Kidney (tissue), 14 donors: ENCODE measurements around the gene MN1. TPM values are rescaled to one million over a fixed set of nuclear protein-coding genes. Genes with fewer than 3 reads are reported as not detected.

Source experiments
- DNase-seq, 5 donors: peaks; one replicate each; pipeline ENCODE4 v3.0.0-alpha.2; 2013 to 2020
- FAIRE-seq: peaks from 2 replicates; lab custom pipeline; 2012; peaks lifted over from hg19 to GRCh38; lab: Jason Lieb, UNC
- H3K27ac ChIP-seq, 2 donors: one replicate each; pipeline ENCODE4 v1.7.0; 2013; ENCODE audit warnings: low read depth in 2 of 2, low read length in 2 of 2, inconsistent platforms in 1 of 2
- H3K27me3 ChIP-seq: one replicate; pipeline ENCODE4 v1.7.1; 2013; ENCODE audit warnings: low read length, inconsistent platforms; ENCODE audit not compliant: control insufficient read depth, insufficient read depth
- H3K36me3 ChIP-seq, 3 donors: one replicate each; pipeline versions ENCODE4 v1.7.0 to v1.7.1; 2013; ENCODE audit warnings: low read length in 3 of 3, control low read depth in 1 of 3, inconsistent platforms in 1 of 3; ENCODE audit not compliant: insufficient read depth in 3 of 3, control insufficient read depth in 2 of 3
- H3K4me1 ChIP-seq, 3 donors: one replicate each; pipeline versions ENCODE4 v1.7.0 to v1.7.1; 2013; ENCODE audit warnings: low read length in 3 of 3, inconsistent platforms in 1 of 3, low read depth in 1 of 3; ENCODE audit not compliant: control insufficient read depth in 2 of 3, insufficient read depth in 2 of 3
- H3K4me3 ChIP-seq, 3 donors: one replicate each; pipeline versions ENCODE4 v1.7.0 to v1.8.1; 2013; ENCODE audit warnings: low read length in 3 of 3, control low read depth in 1 of 3, inconsistent platforms in 1 of 3
- H3K9ac ChIP-seq, 3 donors: one replicate each; pipeline versions ENCODE4 v1.7.0 to v1.7.1; 2013; ENCODE audit warnings: low read length in 3 of 3, control low read depth in 1 of 3, inconsistent platforms in 1 of 3
- H3K9me3 ChIP-seq, 3 donors: one replicate each; pipeline versions ENCODE4 v1.7.0 to v1.7.1; 2013; ENCODE audit warnings: low read length in 3 of 3, control low read depth in 1 of 3, inconsistent platforms in 1 of 3; ENCODE audit not compliant: control insufficient read depth in 2 of 3, insufficient read depth in 1 of 3
- intact Hi-C: fragments of 100-400 bp; cut with DNase I; formaldehyde crosslinking; loops from one replicate; pipeline ENCODE4 v1.11.1; 2022
- polyA plus RNA-seq: library from polyadenylated mRNA; stranded (reverse); fragments of 350-450 nt; fragmentation: Illumina TruSeq; extraction: RNeasy Lipid Tissue Mini Kit (QIAGEN cat#74804); gene quantifications from one replicate; pipeline ENCODE4 v1.2.3, GENCODE V29; 2014; ENCODE audit warnings: low read depth, low replicate concordance; ENCODE audit not compliant: insufficient read depth
- total RNA-seq: library from RNA; stranded (reverse); fragmentation: NEBNext Ultra II Directional; extraction: Animal tissue kit (Norgen Biotek cat#: 25700); gene quantifications from one replicate; pipeline ENCODE4 v1.2.1, GENCODE V29; 2021
- TF ChIP-seq, protein P1 (sequence below): IDR thresholded peaks from 3 replicates; pipeline ENCODE4 v1.5.1; 2012; ENCODE audit warnings: mild to moderate bottlenecking, moderate library complexity, borderline replicate concordance; ENCODE audit not compliant: insufficient read depth; ENCODE audit errors: extremely low read depth
- donor health status: control.
- donor health status: control.
- donor health status: control.
- donor health status: control.
- donor health status: control.
- donor health status: DM: yes; HTN: yes; CAD: no.
- donor health status: Normal renal cell carcinoma (clear cell type).

MN1 gene
- total and polyA plus RNA-seq, 2 donors from 2014 or later: 0.92 to 3.2 TPM

DNA sequence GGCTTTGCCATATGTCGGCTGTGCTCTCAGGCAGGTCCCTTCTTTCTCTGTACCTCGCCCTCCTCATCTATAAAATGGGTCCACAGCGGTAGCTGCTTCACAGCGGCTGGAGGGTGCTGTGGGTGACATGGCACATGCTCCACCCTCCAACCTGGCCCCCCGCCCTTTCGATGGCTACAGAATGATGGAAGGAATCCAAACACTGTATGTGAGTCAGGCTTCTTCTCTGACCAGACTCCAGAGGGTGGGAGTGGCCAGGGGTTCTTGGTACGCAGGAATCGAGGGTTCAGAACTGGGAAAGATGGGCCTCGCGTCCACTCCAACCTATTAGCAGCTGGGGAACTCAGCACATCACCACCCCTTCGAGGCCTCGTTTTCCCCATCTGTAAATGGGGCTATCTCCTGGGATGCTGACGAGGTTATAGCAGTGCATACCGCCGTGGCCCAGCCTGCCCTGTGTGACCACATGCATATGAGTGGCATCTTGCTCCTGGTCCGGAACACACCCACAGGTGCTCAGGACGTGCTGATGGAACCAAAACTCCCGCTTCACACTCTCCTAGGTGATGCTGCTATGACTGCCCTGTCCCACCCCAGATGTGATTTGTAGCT, 26.4 kb downstream of the MN1 start:
- no peaks in the 10 kb centered on the region for H3K9me3 ChIP-seq
- H3K27ac ChIP-seq: no peak overlapping the region
- no peak overlapping the region for H3K9ac ChIP-seq
- H3K27me3 ChIP-seq: no peaks in the 10 kb centered on the region
- intact Hi-C loops: no loop called here
- DNase-seq (no peak), FAIRE-seq (no peak)
- no peak overlapping the region for H3K4me3 ChIP-seq
- TF ChIP-seq, protein P1, sequence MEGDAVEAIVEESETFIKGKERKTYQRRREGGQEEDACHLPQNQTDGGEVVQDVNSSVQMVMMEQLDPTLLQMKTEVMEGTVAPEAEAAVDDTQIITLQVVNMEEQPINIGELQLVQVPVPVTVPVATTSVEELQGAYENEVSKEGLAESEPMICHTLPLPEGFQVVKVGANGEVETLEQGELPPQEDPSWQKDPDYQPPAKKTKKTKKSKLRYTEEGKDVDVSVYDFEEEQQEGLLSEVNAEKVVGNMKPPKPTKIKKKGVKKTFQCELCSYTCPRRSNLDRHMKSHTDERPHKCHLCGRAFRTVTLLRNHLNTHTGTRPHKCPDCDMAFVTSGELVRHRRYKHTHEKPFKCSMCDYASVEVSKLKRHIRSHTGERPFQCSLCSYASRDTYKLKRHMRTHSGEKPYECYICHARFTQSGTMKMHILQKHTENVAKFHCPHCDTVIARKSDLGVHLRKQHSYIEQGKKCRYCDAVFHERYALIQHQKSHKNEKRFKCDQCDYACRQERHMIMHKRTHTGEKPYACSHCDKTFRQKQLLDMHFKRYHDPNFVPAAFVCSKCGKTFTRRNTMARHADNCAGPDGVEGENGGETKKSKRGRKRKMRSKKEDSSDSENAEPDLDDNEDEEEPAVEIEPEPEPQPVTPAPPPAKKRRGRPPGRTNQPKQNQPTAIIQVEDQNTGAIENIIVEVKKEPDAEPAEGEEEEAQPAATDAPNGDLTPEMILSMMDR: no peak
- peaks cover 0 to 5% (median 0%) of the 10 kb centered on the region in 3 donors for H3K4me1 ChIP-seq
- no peaks in the 10 kb centered on the region for H3K36me3 ChIP-seq

DNA sequence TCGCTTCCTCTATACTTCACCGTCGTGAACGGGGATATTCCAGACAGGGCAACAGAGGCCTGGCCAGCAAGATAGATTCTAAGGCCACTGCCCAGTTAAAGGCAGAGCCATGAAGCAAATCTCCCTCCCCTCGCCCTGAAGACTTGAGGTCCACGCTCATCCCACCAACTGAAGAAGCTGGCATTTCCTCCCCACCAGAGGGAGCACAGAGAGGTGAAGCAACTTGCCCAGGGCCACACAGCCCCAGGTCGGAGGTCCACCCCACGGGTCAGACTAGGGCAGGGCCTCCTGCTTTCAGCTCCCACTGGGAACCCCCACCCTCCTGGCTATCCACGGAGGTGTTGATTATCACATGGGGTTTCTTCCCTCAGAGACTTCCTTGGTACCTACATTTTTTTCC, 27.4 kb downstream of the MN1 start:
- H3K27me3 ChIP-seq: no peaks in the 10 kb centered on the region

DNA sequence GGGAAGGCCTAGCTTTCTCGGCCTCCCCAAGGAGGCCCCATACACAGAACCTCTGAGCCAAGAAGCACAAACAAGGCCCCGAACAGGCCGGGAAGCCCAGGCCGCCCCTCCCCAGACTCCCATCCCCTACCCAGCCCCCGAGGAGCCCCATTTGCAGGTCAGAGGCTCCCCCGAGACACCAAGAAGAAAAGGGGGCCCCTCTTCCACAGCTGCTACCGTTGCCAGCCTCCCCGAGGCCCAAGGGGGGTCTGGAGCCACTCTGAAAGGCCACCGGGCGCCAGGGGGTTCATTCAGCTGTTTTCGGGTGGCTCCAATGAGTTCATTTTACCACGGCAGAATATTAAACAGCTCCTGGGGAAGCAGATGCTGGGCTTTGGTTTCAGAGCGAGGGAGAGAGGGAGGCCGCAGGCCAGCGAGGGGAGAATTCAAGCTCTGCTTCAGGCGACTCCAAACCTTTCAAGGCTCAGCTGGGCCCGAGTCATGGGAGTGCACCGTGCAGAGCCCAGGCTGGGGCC, 28.5 kb downstream of the MN1 start:
- Histone ChIP-seq H3K4me3 (no peak overlapping the region), H3K27me3 (no peaks in the 10 kb centered on the region), H3K9ac (no peak overlapping the region), H3K9me3 (no peaks in the 10 kb centered on the region), H3K36me3 (no peaks in the 10 kb centered on the region), H3K4me1 (peaks cover 0 to 5% (median 0%) of the 10 kb centered on the region in 3 donors), H3K27ac (no peak overlapping the region)
- TF ChIP-seq, protein P1: no peak
- no peak for FAIRE-seq
- DNase-seq: no peak
- intact Hi-C loops: no loop called here

More for the DNA sequence above, 27.4 kb downstream of the MN1 start:
- TF ChIP-seq, protein P1: no peak
- no peak for DNase-seq
- FAIRE-seq: no peak
- no peaks in the 10 kb centered on the region for H3K36me3 ChIP-seq
- intact Hi-C loops: no loop called here
- no peaks in the 10 kb centered on the region for H3K9me3 ChIP-seq
- no peak overlapping the region for H3K4me3 ChIP-seq
- no peak overlapping the region for H3K27ac ChIP-seq
- H3K4me1 ChIP-seq: peaks cover 0 to 5% (median 0%) of the 10 kb centered on the region in 3 donors
- H3K9ac ChIP-seq: no peak overlapping the region
